Ishikawa (cell line): ENCODE data around the gene PCNX3.

Source experiments
- CEBPB ChIP-seq: IDR thresholded peaks from 2 replicates; pipeline ENCODE4 v1.6.1; 2012
- CREB1 ChIP-seq: IDR thresholded peaks from 2 replicates; pipeline ENCODE4 v1.6.1; 2012; ENCODE audit warnings: low read depth
- EP300 ChIP-seq: IDR thresholded peaks from 2 replicates; pipeline ENCODE4 v1.6.1; 2012; ENCODE audit warnings: borderline replicate concordance
- FOXM1 ChIP-seq: IDR thresholded peaks from 2 replicates; pipeline ENCODE4 v1.6.1; 2012; ENCODE audit warnings: low read depth, borderline replicate concordance
- MAX ChIP-seq: IDR thresholded peaks from 2 replicates; pipeline ENCODE4 v1.6.1; 2012
- RAD21 ChIP-seq: IDR thresholded peaks from 2 replicates; pipeline ENCODE4 v1.6.1; 2012; ENCODE audit warnings: low read depth
- REST ChIP-seq: IDR thresholded peaks from 2 replicates; pipeline ENCODE4 v1.6.1; 2012; ENCODE audit warnings: low read depth, mild to moderate bottlenecking
- TAF1 ChIP-seq: IDR thresholded peaks from 2 replicates; pipeline ENCODE4 v1.6.1; 2012; ENCODE audit warnings: low read depth, mild to moderate bottlenecking
- TCF12 ChIP-seq: IDR thresholded peaks from 2 replicates; pipeline ENCODE4 v1.6.1; 2012; ENCODE audit warnings: low read depth
- TEAD4 ChIP-seq: IDR thresholded peaks from 2 replicates; pipeline ENCODE4 v1.6.1; 2012
- USF1 ChIP-seq: IDR thresholded peaks from 2 replicates; pipeline ENCODE4 v1.6.1; 2012
- ZBTB7A ChIP-seq: IDR thresholded peaks from 2 replicates; pipeline ENCODE4 v1.6.1; 2012; ENCODE audit warnings: low read depth

- no peak for TF ChIP-seq RAD21
- TF ChIP-seq REST: no peak
- TF ChIP-seq CEBPB: no peak
- TF ChIP-seq MAX: no peak; the same call in 1 of the 2 replicates
- TF ChIP-seq ZBTB7A: no peak; the same call in 1 of the 2 replicates
- TF ChIP-seq TAF1: no peak; the same call in 1 of the 2 replicates
- TF ChIP-seq CREB1: no peak
- TF ChIP-seq EP300: no peak
- no peak for TF ChIP-seq TEAD4
- TF ChIP-seq TCF12: no peak
- no peak for TF ChIP-seq FOXM1
- no peak for TF ChIP-seq USF1
Measured at GRCh38 chr11:65615950-65616574, 486 bp downstream of the PCNX3 start.
